Glutamatergic neuron (in vitro differentiated cells): ENCODE data around the gene VAV2. TPM values are rescaled to one million over a fixed set of nuclear protein-coding genes. Genes with fewer than 3 reads are reported as not detected.
A peak's percentile ranks its signal among the peaks of the same experiment; 100 is the strongest.

Experiments
- DNase-seq: peaks from one replicate; pipeline ENCODE4 v3.0.0; 2022
- H3K27ac Mint-ChIP-seq: one replicate; pipeline ENCODE4 v1.8.0; 2020; ENCODE audit warnings: mild to moderate bottlenecking, mixed read lengths, inconsistent platforms; ENCODE audit not compliant: unreplicated experiment
- H3K27me3 Mint-ChIP-seq: one replicate; pipeline ENCODE4 v1.8.0; 2020; ENCODE audit warnings: mild to moderate bottlenecking, moderate library complexity, mixed read lengths, inconsistent platforms; ENCODE audit not compliant: unreplicated experiment
- H3K36me3 Mint-ChIP-seq: one replicate; pipeline ENCODE4 v1.8.0; 2020; ENCODE audit warnings: mild to moderate bottlenecking, mixed read lengths, inconsistent platforms; ENCODE audit not compliant: unreplicated experiment
- H3K4me1 Mint-ChIP-seq: one replicate; pipeline ENCODE4 v1.8.0; 2020; ENCODE audit warnings: mild to moderate bottlenecking, low read depth, mixed read lengths, inconsistent platforms; ENCODE audit not compliant: unreplicated experiment
- H3K4me3 Mint-ChIP-seq: one replicate; pipeline ENCODE4 v1.8.0; 2020; ENCODE audit warnings: mild to moderate bottlenecking, mixed read lengths, inconsistent platforms; ENCODE audit not compliant: unreplicated experiment
- H3K9me3 Mint-ChIP-seq: one replicate; pipeline ENCODE4 v1.8.0; 2020; ENCODE audit warnings: mild to moderate bottlenecking, moderate library complexity, mixed read lengths, inconsistent platforms; ENCODE audit not compliant: unreplicated experiment
- total RNA-seq: library from RNA; stranded (reverse); fragmentation: NEBNext Ultra II Directional; extraction: Animal tissue kit (Norgen Biotek cat#: 25700); gene quantifications from one replicate; pipeline ENCODE4 v1.2.1, GENCODE V29; 2021; ENCODE audit not compliant: unreplicated experiment
- TF ChIP-seq, protein P1 (sequence below): fragments of 200-600 bp; sonication (generic); IDR thresholded peaks from one replicate; pipeline ENCODE4 v1.5.0; 2021; ENCODE audit not compliant: partially characterized antibody, unreplicated experiment

The VAV2 gene
- total RNA-seq, 1 donor from 2014 or later: 270 TPM

DNA sequence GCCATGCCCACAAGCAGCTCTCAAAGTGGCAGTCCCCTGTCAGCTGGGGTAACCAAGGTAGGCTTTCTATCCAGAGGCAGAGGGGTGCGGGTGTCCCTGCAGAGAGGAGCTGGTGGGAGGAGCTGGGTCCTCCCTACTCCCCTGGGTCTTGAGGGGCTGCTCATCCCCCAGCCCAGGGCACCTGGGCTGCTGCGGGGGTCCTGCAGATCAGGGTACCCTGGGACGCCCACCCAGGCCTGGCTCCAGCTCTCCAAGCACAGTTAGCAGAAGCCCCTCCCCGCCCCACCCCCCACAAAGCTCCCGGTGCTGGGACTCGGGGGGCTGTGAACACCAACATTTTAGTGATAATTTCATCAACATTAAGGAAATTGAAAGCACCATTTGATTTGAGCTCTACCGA is 29.8 kb downstream of the VAV2 start:
- no peak for DNase-seq
- Mint-ChIP-seq H3K27me3 (peaks cover 13% of the 10 kb centered on the region), H3K36me3 (peaks cover 11% of the 10 kb centered on the region), H3K9me3 (peaks cover 26% of the 10 kb centered on the region), H3K4me3 (peak overlapping the region; percentile 75), H3K27ac (no peak overlapping the region), H3K4me1 (peaks cover 40% of the 10 kb centered on the region)
- TF ChIP-seq, protein P1, sequence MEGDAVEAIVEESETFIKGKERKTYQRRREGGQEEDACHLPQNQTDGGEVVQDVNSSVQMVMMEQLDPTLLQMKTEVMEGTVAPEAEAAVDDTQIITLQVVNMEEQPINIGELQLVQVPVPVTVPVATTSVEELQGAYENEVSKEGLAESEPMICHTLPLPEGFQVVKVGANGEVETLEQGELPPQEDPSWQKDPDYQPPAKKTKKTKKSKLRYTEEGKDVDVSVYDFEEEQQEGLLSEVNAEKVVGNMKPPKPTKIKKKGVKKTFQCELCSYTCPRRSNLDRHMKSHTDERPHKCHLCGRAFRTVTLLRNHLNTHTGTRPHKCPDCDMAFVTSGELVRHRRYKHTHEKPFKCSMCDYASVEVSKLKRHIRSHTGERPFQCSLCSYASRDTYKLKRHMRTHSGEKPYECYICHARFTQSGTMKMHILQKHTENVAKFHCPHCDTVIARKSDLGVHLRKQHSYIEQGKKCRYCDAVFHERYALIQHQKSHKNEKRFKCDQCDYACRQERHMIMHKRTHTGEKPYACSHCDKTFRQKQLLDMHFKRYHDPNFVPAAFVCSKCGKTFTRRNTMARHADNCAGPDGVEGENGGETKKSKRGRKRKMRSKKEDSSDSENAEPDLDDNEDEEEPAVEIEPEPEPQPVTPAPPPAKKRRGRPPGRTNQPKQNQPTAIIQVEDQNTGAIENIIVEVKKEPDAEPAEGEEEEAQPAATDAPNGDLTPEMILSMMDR: no peak

DNA sequence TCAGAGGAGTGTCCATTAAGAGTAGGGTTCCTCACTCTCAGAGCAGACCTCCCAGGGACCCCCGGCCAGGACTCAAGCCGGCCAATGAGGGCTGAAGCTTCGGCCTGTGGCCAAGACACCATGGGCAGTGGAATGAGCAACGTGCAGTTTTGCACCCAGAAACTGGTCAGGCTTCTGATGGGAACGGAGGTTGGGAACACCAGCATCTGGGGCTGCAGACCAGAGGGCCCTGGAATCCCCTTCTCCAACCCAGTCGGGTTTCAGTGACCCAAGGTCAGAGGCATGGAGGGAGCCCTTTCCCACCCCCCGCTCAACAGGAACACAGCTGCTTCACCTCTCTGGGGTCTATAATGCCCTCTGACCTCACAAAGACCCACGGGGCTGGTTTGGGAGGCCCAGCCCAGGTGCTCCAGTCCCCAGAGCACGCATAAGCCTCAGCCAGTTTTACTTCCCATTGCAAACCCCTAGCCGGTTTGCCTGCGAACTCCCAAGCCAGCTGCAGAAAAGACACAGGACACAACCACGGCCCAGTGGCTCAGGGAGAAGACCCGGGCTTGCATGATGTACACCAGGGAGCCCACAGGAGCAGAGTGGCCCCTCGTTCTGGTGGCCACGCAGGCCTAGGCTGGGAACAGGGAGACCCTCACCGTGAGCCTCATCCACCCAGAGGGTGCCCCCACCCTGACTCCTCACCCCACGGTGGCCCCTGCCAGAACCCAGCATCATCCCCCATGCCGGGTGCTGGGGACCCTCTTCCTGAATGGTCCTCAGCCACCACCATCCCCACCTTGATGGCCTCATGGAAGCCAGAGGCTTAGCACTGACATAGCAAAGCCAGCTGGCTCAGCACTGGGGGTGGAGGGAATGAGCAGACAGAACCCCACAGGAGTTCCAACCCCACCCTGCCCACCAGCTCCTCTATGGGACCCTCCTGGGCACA is 30.6 kb downstream of the VAV2 start:
- peak; percentile 14 for DNase-seq
- peak overlapping the region; percentile 48 for H3K27ac Mint-ChIP-seq
- TF ChIP-seq, protein P1: no peak
- H3K4me3 Mint-ChIP-seq: peak overlapping the region; percentile 46
- H3K27me3 Mint-ChIP-seq: peaks cover 13% of the 10 kb centered on the region
- peaks cover 11% of the 10 kb centered on the region for H3K36me3 Mint-ChIP-seq
- peaks cover 26% of the 10 kb centered on the region for H3K9me3 Mint-ChIP-seq
- peaks cover 44% of the 10 kb centered on the region for H3K4me1 Mint-ChIP-seq

DNA sequence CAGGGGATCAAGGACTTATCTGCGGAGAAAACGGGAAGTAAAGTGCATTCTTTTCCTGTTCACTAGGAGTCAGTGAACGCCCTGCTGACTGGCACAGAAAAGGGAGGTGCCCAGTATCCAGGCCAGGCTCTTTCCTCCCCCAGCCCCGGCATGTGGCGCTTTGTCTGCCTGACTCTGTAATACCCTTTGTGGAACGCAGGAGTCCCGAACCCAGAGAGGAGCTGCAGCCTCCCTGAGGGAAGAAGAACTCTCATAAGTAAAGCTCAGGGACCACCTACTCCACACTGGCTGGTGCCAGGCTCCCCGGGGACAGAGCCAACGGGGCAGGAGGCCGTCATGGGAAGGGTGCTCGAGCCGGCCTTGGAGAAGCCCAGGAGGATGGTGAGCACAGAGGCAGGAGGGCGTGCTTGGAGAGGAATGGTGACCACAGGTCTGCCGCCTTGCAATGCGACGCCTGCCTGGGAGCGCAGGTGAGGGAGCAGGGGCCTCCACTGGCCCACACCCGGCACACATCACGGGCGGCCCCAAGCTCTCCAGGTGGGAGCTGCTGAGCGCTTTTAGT is 31.5 kb downstream of the VAV2 start:
- peaks cover 14% of the 10 kb centered on the region for H3K27me3 Mint-ChIP-seq
- peaks cover 6% of the 10 kb centered on the region for H3K36me3 Mint-ChIP-seq
- no peak overlapping the region for H3K27ac Mint-ChIP-seq
- peak; percentile 16 for DNase-seq
- TF ChIP-seq, protein P1: no peak
- peak overlapping the region; percentile 74 for H3K4me3 Mint-ChIP-seq
- peaks cover 44% of the 10 kb centered on the region for H3K4me1 Mint-ChIP-seq
- H3K9me3 Mint-ChIP-seq: peaks cover 22% of the 10 kb centered on the region

DNA sequence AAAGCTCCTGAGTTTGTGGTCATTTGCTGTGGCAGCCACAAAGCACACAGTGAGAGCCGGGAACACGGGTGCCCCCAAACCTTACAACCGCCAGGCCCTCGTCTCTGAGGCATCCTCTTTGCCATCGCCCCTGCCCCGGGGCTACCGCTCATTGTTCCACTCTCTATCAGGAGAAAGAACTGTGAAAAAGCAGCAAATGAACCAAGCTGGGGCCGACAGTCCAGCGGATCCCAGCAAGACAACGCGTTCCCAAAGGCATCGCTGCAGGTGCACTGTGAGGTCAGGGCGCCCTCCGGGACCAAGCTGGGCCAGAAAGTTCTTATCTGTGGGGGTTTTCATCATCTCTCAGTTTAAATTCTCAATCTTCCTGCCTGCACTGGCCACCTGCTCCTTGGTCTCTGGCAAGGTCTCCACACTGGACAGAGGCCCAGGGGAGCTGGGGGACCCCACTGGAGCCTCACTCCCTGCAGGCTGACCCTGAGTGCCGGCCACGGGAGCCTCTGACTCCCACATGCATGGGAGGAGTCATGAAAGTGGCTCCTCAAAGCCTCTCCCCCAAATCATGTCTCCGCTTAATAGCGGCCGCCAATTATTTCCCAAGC is 32.1 kb downstream of the VAV2 start:
- peak; percentile 18 for DNase-seq

More for the DNA sequence above, 32.1 kb downstream of the VAV2 start:
- H3K4me1 Mint-ChIP-seq: peaks cover 44% of the 10 kb centered on the region
- TF ChIP-seq, protein P1: no peak
- peaks cover 6% of the 10 kb centered on the region for H3K36me3 Mint-ChIP-seq
- H3K27ac Mint-ChIP-seq: no peak overlapping the region
- H3K27me3 Mint-ChIP-seq: peaks cover 14% of the 10 kb centered on the region
- H3K4me3 Mint-ChIP-seq: peak overlapping the region; percentile 74
- peaks cover 19% of the 10 kb centered on the region for H3K9me3 Mint-ChIP-seq
